HepG2 (cell line): ENCODE data around the gene AKIP1.
"Not testable (repeated sequence)": the region's sequence is repeated elsewhere in the genome, so short reads cannot be mapped to it uniquely, and the experiment has no call there.

Experiments used
- ADNP ChIP-seq: sonication (generic); formaldehyde crosslinking; IDR thresholded peaks from 2 replicates; pipeline ENCODE4 v1.4.0; 2020; ENCODE audit warnings: missing genetic modification reagents
- ATF1 ChIP-seq: IDR thresholded peaks from 2 replicates; pipeline ENCODE4 v1.6.1; 2016; ENCODE audit warnings: mild to moderate bottlenecking, control low read depth
- CEBPB ChIP-seq: IDR thresholded peaks from 2 replicates; pipeline ENCODE4 v1.6.1; 2011; ENCODE audit warnings: low read depth, low read length, improper control_type of control experiment, borderline replicate concordance
- EZH2 ChIP-seq: conservative IDR thresholded peaks from 2 replicates; pipeline ENCODE4 v1.6.1; 2012; ENCODE audit warnings: mild to moderate bottlenecking, low read depth, low read length, moderate library complexity
- HOXA7 ChIP-seq: sonication (generic); formaldehyde crosslinking; IDR thresholded peaks from 2 replicates; pipeline ENCODE4 v1.8.1; 2022; ENCODE audit warnings: mild to moderate bottlenecking, missing genetic modification reagents, moderate library complexity
- JUND ChIP-seq: sonication (generic); formaldehyde crosslinking; IDR thresholded peaks from 2 replicates; pipeline ENCODE4 v1.8.0; 2022; ENCODE audit warnings: mild to moderate bottlenecking, missing genetic modification reagents
- KDM1A ChIP-seq: IDR thresholded peaks from 2 replicates; pipeline ENCODE4 v1.6.1; 2016; ENCODE audit warnings: missing compliant biosample characterization
- SIN3A ChIP-seq: IDR thresholded peaks from 2 replicates; pipeline ENCODE4 v1.6.1; 2011; ENCODE audit warnings: low read depth, mild to moderate bottlenecking, control low read depth, low read length, borderline replicate concordance
- SNAPC2 ChIP-seq: sonication (generic); formaldehyde crosslinking; IDR thresholded peaks from 2 replicates; pipeline ENCODE4 v1.8.1; 2022; ENCODE audit warnings: mild to moderate bottlenecking, missing genetic modification reagents

- not testable (repeated sequence) for TF ChIP-seq HOXA7 (CRISPR knock-in tag); JUND; SNAPC2; EZH2; CEBPB; KDM1A (CRISPR knock-in tag); ATF1; SIN3A; ADNP (CRISPR knock-in tag)
Observed at GRCh38 chr11:8891185-8891584, 19.8 kb upstream of the AKIP1 start.
